H9 (cell line): ENCODE data around the gene OR52E5. TPM values are rescaled to one million over a fixed set of nuclear protein-coding genes. Genes with fewer than 3 reads are reported as not detected.

ENCODE experiments used
- DNase-seq: peaks from one replicate; pipeline ENCODE4 v3.0.0-alpha.2; 2017
- H2AFZ ChIP-seq: one replicate; pipeline ENCODE4 v1.6.1; 2013; ENCODE audit warnings: mild to moderate bottlenecking, low read length, control low read depth, moderate library complexity
- H2AK5ac ChIP-seq: 2 replicates; pipeline ENCODE4 v1.6.1; 2013; ENCODE audit warnings: low read length, control low read depth, mixed read lengths; ENCODE audit not compliant: insufficient read length
- H2BK120ac ChIP-seq: one replicate; pipeline ENCODE4 v1.6.1; 2013; ENCODE audit warnings: low read depth, mild to moderate bottlenecking, low read length, control low read depth, inconsistent platforms; ENCODE audit not compliant: poor library complexity, severe bottlenecking
- H2BK12ac ChIP-seq: 2 replicates; pipeline ENCODE4 v1.6.1; 2013; ENCODE audit warnings: low read length, control low read depth, mixed read lengths, low read depth; ENCODE audit not compliant: insufficient read length
- H2BK15ac ChIP-seq: 2 replicates; pipeline ENCODE4 v1.6.1; 2013; ENCODE audit warnings: low read depth, low read length, control low read depth
- H2BK20ac ChIP-seq: one replicate; pipeline ENCODE4 v1.6.1; 2013; ENCODE audit warnings: low read depth, mild to moderate bottlenecking, low read length, control low read depth, inconsistent platforms; ENCODE audit not compliant: poor library complexity, severe bottlenecking
- H2BK5ac ChIP-seq: 2 replicates; pipeline ENCODE4 v1.6.1; 2013; ENCODE audit warnings: low read length, control low read depth, mixed read lengths; ENCODE audit not compliant: insufficient read length
- H3K14ac ChIP-seq: 2 replicates; pipeline ENCODE4 v1.6.1; 2013; ENCODE audit warnings: low read length, control low read depth; ENCODE audit not compliant: insufficient read depth
- H3K18ac ChIP-seq: 2 replicates; pipeline ENCODE4 v1.6.1; 2013; ENCODE audit warnings: low read depth, mild to moderate bottlenecking, mixed read lengths, low read length, control low read depth; ENCODE audit not compliant: insufficient read length
- H3K23ac ChIP-seq: 2 replicates; pipeline ENCODE4 v1.6.1; 2013; ENCODE audit warnings: low read length, control low read depth, mixed read lengths, low read depth; ENCODE audit not compliant: insufficient read length
- H3K23me2 ChIP-seq: 2 replicates; pipeline ENCODE4 v1.6.1; 2013; ENCODE audit warnings: low read depth, mild to moderate bottlenecking, mixed read lengths, low read length, control low read depth; ENCODE audit not compliant: insufficient read length, poor library complexity, severe bottlenecking
- H3K27ac ChIP-seq: 2 replicates; pipeline ENCODE4 v1.5.1; 2013; ENCODE audit warnings: low read length, control low read depth, mixed read lengths, low read depth; ENCODE audit not compliant: insufficient read length
- H3K27me3 ChIP-seq: 2 replicates; pipeline ENCODE4 v1.6.1; 2013; ENCODE audit warnings: low read length, control low read depth, inconsistent platforms; ENCODE audit not compliant: insufficient read depth
- H3K4ac ChIP-seq: 2 replicates; pipeline ENCODE4 v1.6.1; 2013; ENCODE audit warnings: low read depth, mild to moderate bottlenecking, control low read depth, inconsistent platforms, low read length, moderate library complexity
- H3K4me1 ChIP-seq: 2 replicates; pipeline ENCODE4 v1.6.1; 2013; ENCODE audit warnings: low read length, control low read depth, inconsistent platforms; ENCODE audit not compliant: insufficient read depth
- H3K4me2 ChIP-seq: 2 replicates; pipeline ENCODE4 v1.6.1; 2013; ENCODE audit warnings: low read length, control low read depth, mixed read lengths; ENCODE audit not compliant: insufficient read length, insufficient read depth
- H3K56ac ChIP-seq: 2 replicates; pipeline ENCODE4 v1.6.1; 2013; ENCODE audit warnings: low read depth, mild to moderate bottlenecking, mixed read lengths, low read length, control low read depth; ENCODE audit not compliant: insufficient read length
- H3K79me1 ChIP-seq: 2 replicates; pipeline ENCODE4 v1.6.1; 2013; ENCODE audit warnings: low read depth, mild to moderate bottlenecking, moderate library complexity, low read length, control low read depth, inconsistent platforms; ENCODE audit not compliant: insufficient read depth, poor library complexity, severe bottlenecking
- H3K79me2 ChIP-seq: 2 replicates; pipeline ENCODE4 v1.6.1; 2013; ENCODE audit warnings: low read length, control low read depth, inconsistent platforms; ENCODE audit not compliant: insufficient read depth
- H3K9ac ChIP-seq: 2 replicates; pipeline ENCODE4 v1.6.1; 2013; ENCODE audit warnings: low read length, control low read depth, mixed read lengths; ENCODE audit not compliant: insufficient read length; ENCODE audit errors: extremely low read depth
- H3K9me3 ChIP-seq: one replicate; pipeline ENCODE4 v1.6.1; 2013; ENCODE audit warnings: low read depth, low read length, inconsistent platforms; ENCODE audit not compliant: control insufficient read depth
- H3T11ph ChIP-seq: one replicate; pipeline ENCODE4 v1.6.1; 2013; ENCODE audit warnings: mild to moderate bottlenecking, low read length, control low read depth, inconsistent platforms
- H4K20me1 ChIP-seq: one replicate; pipeline ENCODE4 v1.6.1; 2013; ENCODE audit not compliant: control insufficient read depth, insufficient read length, insufficient read depth
- H4K5ac ChIP-seq: 2 replicates; pipeline ENCODE4 v1.6.1; 2013; ENCODE audit warnings: low read depth, mild to moderate bottlenecking, mixed read lengths, low read length, control low read depth; ENCODE audit not compliant: insufficient read length
- H4K8ac ChIP-seq: replicated peaks from 2 replicates; pipeline ENCODE4 v1.6.1; 2013; ENCODE audit warnings: low read length, control low read depth, mixed read lengths, low read depth; ENCODE audit not compliant: insufficient read length
- H4K91ac ChIP-seq: 2 replicates; pipeline ENCODE4 v1.6.1; 2013; ENCODE audit warnings: low read depth, mild to moderate bottlenecking, moderate library complexity, mixed read lengths, low read length, control low read depth; ENCODE audit not compliant: insufficient read length
- H3K27ac Mint-ChIP-seq, 3 experiments: 2 replicates in 2 of 3; 3 replicates in 1 of 3; pipeline ENCODE4 v1.8.0; 2020 to 2021; ENCODE audit warnings: mixed read lengths in 3 of 3, mild to moderate bottlenecking in 1 of 3, moderate library complexity in 1 of 3
- H3K27me3 Mint-ChIP-seq: 2 replicates; pipeline ENCODE4 v1.8.0; 2021; ENCODE audit warnings: low read depth, mild to moderate bottlenecking, moderate library complexity, mixed read lengths
- H3K36me3 Mint-ChIP-seq, 3 experiments: 2 replicates in 2 of 3; 3 replicates in 1 of 3; pipeline ENCODE4 v1.8.0; 2020 to 2021; ENCODE audit warnings: low read depth in 3 of 3, mixed read lengths in 3 of 3; ENCODE audit not compliant: insufficient read depth in 1 of 3
- H3K4me1 Mint-ChIP-seq, 2 experiments: 2 replicates each; pipeline ENCODE4 v1.8.0; 2020; ENCODE audit warnings: mixed read lengths in 2 of 2
- H3K4me3 Mint-ChIP-seq, 2 experiments: 2 replicates in 1 of 2; 3 replicates in 1 of 2; pipeline ENCODE4 v1.8.0; 2020 to 2021; ENCODE audit warnings: mild to moderate bottlenecking in 2 of 2, mixed read lengths in 2 of 2, moderate library complexity in 1 of 2
- H3K9me3 Mint-ChIP-seq, 2 experiments: 2 replicates in 1 of 2; 3 replicates in 1 of 2; pipeline ENCODE4 v1.8.0; 2020; ENCODE audit warnings: mild to moderate bottlenecking in 2 of 2, mixed read lengths in 2 of 2, moderate library complexity in 1 of 2
- WGBS: extraction: QIAGEN DNeasy Blood & Tissue Kit; methylation state at CpG from one replicate; pipeline ENCODE4 v1.1.7; 2013; ENCODE audit warnings: missing lambda C conversion rate, low lambda C conversion rate, mixed read lengths; ENCODE audit not compliant: insufficient read length; ENCODE audit errors: extremely low coverage; 5-methylcytosine and 5-hydroxymethylcytosine counted together
- total RNA-seq: library from RNA; stranded (reverse); gene quantifications from 2 replicates; pipeline ENCODE4 v1.2.1, GENCODE V29; 2021
- TF ChIP-seq, protein P1 (sequence below): fragments of 200-600 bp; sonication (generic); conservative IDR thresholded peaks from 3 replicates; pipeline ENCODE4 v1.8.0; 2021; ENCODE audit warnings: antibody characterized with exemption, mild to moderate bottlenecking

The OR52E5 gene
- total RNA-seq, 1 experiment from 2014 or later: not detected

DNA sequence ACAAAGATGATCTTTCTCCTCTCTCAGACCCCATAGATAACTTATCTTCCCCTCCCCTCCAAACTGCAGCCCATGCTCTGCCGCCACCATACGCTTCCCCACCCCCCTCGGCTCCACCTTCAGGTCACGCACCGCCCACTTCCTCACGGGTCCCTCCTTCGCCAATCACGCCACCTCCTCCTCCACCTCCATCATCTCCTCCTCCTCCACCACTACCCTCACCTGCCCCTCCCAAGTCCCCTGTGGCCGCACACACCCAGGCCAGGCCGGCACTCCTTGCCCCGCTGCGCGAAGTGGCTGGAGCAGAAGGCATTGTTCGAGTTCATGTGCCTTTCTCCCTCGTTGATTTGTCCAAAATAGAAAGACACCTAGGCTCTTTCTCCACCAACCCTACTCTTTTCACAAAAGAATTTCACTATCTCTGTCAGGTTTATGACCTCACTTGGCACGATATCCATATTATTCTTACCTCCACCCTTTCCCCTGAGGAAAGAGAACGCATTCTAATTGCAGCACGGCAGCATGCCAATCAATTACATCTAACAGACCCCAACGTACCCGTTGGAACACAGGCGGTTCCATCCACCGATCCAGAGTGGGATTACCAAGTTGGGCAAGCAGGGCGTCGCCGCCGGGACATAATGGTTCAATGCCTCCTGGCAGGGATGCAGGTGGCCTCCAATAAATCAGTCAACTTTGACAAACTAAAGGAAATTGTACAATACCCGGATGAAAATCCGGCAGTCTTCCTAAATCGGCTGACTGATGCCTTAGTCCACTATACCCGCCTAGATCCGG is 36.8 kb downstream of the OR52E5 start:
- H3K79me2 ChIP-seq: no peaks in the 10 kb centered on the region
- no CpG with 5 or more reads among the region's 31 CpGs for WGBS
- TF ChIP-seq, protein P1, sequence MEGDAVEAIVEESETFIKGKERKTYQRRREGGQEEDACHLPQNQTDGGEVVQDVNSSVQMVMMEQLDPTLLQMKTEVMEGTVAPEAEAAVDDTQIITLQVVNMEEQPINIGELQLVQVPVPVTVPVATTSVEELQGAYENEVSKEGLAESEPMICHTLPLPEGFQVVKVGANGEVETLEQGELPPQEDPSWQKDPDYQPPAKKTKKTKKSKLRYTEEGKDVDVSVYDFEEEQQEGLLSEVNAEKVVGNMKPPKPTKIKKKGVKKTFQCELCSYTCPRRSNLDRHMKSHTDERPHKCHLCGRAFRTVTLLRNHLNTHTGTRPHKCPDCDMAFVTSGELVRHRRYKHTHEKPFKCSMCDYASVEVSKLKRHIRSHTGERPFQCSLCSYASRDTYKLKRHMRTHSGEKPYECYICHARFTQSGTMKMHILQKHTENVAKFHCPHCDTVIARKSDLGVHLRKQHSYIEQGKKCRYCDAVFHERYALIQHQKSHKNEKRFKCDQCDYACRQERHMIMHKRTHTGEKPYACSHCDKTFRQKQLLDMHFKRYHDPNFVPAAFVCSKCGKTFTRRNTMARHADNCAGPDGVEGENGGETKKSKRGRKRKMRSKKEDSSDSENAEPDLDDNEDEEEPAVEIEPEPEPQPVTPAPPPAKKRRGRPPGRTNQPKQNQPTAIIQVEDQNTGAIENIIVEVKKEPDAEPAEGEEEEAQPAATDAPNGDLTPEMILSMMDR: no peak

More for the DNA sequence above, 36.8 kb downstream of the OR52E5 start:
- no peak overlapping the region for H4K91ac ChIP-seq
- H3T11ph ChIP-seq: no peak overlapping the region
- H3K79me1 ChIP-seq: no peaks in the 10 kb centered on the region
- H3K23ac ChIP-seq: no peak overlapping the region
- no peak overlapping the region for H2BK5ac ChIP-seq
- H4K8ac ChIP-seq: no peak overlapping the region
- no peak overlapping the region for H2AK5ac ChIP-seq
- H3K9ac ChIP-seq: no peak overlapping the region
- peaks cover 2% of the 10 kb centered on the region for H3K23me2 ChIP-seq
- no peak overlapping the region for H3K4me2 ChIP-seq
- no peak overlapping the region for H3K56ac ChIP-seq
- no peaks in the 10 kb centered on the region for H3K9me3 ChIP-seq
- peaks cover 1% of the 10 kb centered on the region for H3K27me3 Mint-ChIP-seq
- H2AFZ ChIP-seq: no peak overlapping the region
- H3K18ac ChIP-seq: no peak overlapping the region
- H3K27ac Mint-ChIP-seq: no peak overlapping the region
- H4K20me1 ChIP-seq: no peaks in the 10 kb centered on the region
- no peak for DNase-seq
- no peak overlapping the region for H4K5ac ChIP-seq
- no peak overlapping the region for H3K4ac ChIP-seq
- no peak overlapping the region for H2BK20ac ChIP-seq
- H3K4me3 Mint-ChIP-seq: no peak overlapping the region
- H3K36me3 Mint-ChIP-seq: peaks cover 16 to 34% (median 18%) of the 10 kb centered on the region in 3 experiments
- peaks cover 32 to 39% of the 10 kb centered on the region in 2 experiments for H3K9me3 Mint-ChIP-seq
- no peak overlapping the region for H3K27ac ChIP-seq
- H3K14ac ChIP-seq: no peak overlapping the region
- H2BK12ac ChIP-seq: no peak overlapping the region
- no peaks in the 10 kb centered on the region for H3K4me1 Mint-ChIP-seq
- H2BK15ac ChIP-seq: no peak overlapping the region
- H3K4me1 ChIP-seq: no peaks in the 10 kb centered on the region
- H3K27me3 ChIP-seq: no peaks in the 10 kb centered on the region
- no peak overlapping the region for H2BK120ac ChIP-seq
